HepG2 (cell line): Measurements from ENCODE around the gene SNPH. TPM values are rescaled to one million over a fixed set of nuclear protein-coding genes. Genes with fewer than 3 reads are reported as not detected.

Experiments used
- ATAC-seq: fragments of 200-7000 bp; cut with Tn5 transposase; 3 replicates; pipeline ENCODE4 v1.9.1; 2020; ENCODE audit warnings: mild to moderate bottlenecking, moderate library complexity
- BruUV-seq: library from RNA; stranded (reverse); fragments of 400-500 nt; replicated peaks from 2 replicates; lab custom pipeline; 2021; lab: Mats Ljungman, UMichigan
- CTCF ChIA-PET: fragments of 300-600 bp; formaldehyde crosslinking; extraction: SDS; loops from one replicate; lab custom pipeline; 2021; ENCODE audit warnings: low total read pairs, inconsistent platforms, low intra/inter-chr PET ratio; lab: Yijun Ruan, JAX
- POLR2A ChIA-PET: fragments of 350-600 bp; sonication (Branson Sonifier 250); formaldehyde crosslinking; loops from one replicate; lab custom pipeline; 2020; ENCODE audit warnings: antibody characterized with exemption, inconsistent platforms; lab: Yijun Ruan, JAX
- DNase-seq: peaks from one replicate; pipeline ENCODE4 v3.0.0-alpha.2; 2015; ENCODE audit warnings: low spot score
- FAIRE-seq: peaks from 3 replicates; lab custom pipeline; 2011; peaks lifted over from hg19 to GRCh38; lab: Jason Lieb, UNC
- H2AFZ ChIP-seq: one replicate; pipeline ENCODE4 v1.6.1; 2011; ENCODE audit warnings: low read length, inconsistent platforms
- H3K27ac ChIP-seq: fragments of 300-600 bp; 3 replicates; pipeline ENCODE4 v1.8.0; 2011; ENCODE audit warnings: mixed run types, mild to moderate bottlenecking, mixed read lengths, low read length, inconsistent platforms; ENCODE audit not compliant: insufficient read depth; ENCODE audit errors: extremely low read length
- H3K27me3 ChIP-seq, 2 experiments: fragments of 200-600 bp in 1 of 2; 2 replicates in 1 of 2; 3 replicates in 1 of 2; pipeline versions ENCODE4 v1.6.0 to v1.8.0; 2011; ENCODE audit warnings: low read length in 2 of 2, mild to moderate bottlenecking in 2 of 2, moderate library complexity in 2 of 2, inconsistent platforms in 1 of 2; ENCODE audit not compliant: insufficient read depth in 2 of 2, control insufficient read depth in 1 of 2
- H3K36me3 ChIP-seq, 2 experiments: fragments of 200-600 bp in 1 of 2; replicated peaks in 1 of 2; 2 replicates in 1 of 2; 3 replicates in 1 of 2; pipeline versions ENCODE4 v1.5.1 to v1.8.0; 2011; ENCODE audit warnings: low read length in 2 of 2, inconsistent platforms in 1 of 2; ENCODE audit not compliant: insufficient read depth in 2 of 2, control insufficient read depth in 1 of 2
- H3K4me1 ChIP-seq: 2 replicates; pipeline ENCODE4 v1.5.1; 2012; ENCODE audit warnings: low read length, inconsistent platforms; ENCODE audit not compliant: insufficient read depth
- H3K4me2 ChIP-seq: 2 replicates; pipeline ENCODE4 v1.6.0; 2011; ENCODE audit warnings: low read depth, low read length, inconsistent platforms
- H3K4me3 ChIP-seq, 3 experiments: fragments of 200-600 bp in 1 of 3; sonication (generic), shearing (Covaris generic) in 1 of 3; replicated peaks in 1 of 3; 2 replicates each; pipeline ENCODE4 v1.5.1; 2011 to 2016; ENCODE audit warnings: low read length in 3 of 3, inconsistent platforms in 2 of 3, low read depth in 2 of 3, mild to moderate bottlenecking in 2 of 3, control low read depth in 1 of 3, mixed read lengths in 1 of 3; ENCODE audit not compliant: insufficient read depth in 1 of 3
- H3K79me2 ChIP-seq: one replicate; pipeline ENCODE4 v1.6.1; 2011; ENCODE audit warnings: low read length, inconsistent platforms; ENCODE audit not compliant: insufficient read depth
- H3K9ac ChIP-seq: 2 replicates; pipeline ENCODE4 v1.6.0; 2011; ENCODE audit warnings: mild to moderate bottlenecking, low read depth, low read length, inconsistent platforms; ENCODE audit not compliant: insufficient read depth
- H3K9me3 ChIP-seq: 2 replicates; pipeline ENCODE4 v1.5.1; 2012; ENCODE audit warnings: mild to moderate bottlenecking, low read length
- H4K20me1 ChIP-seq: 2 replicates; pipeline ENCODE4 v1.6.0; 2011; ENCODE audit warnings: inconsistent platforms, mild to moderate bottlenecking, low read length, moderate library complexity; ENCODE audit not compliant: insufficient read depth
- AGO2 ChIP-seq: fragments of 200-400 bp; formaldehyde crosslinking; optimal IDR thresholded peaks from 2 replicates; pipeline ENCODE3; 2017; ENCODE audit warnings: mild to moderate bottlenecking, low read depth, low read length, moderate library complexity
- ELF1 ChIP-seq: sonication (generic); formaldehyde crosslinking; IDR thresholded peaks from 2 replicates; pipeline ENCODE4 v1.4.0; 2020; ENCODE audit warnings: missing genetic modification reagents
- JUNB ChIP-seq: sonication (generic); formaldehyde crosslinking; IDR thresholded peaks from 2 replicates; pipeline ENCODE4 v1.8.0; 2022; ENCODE audit warnings: missing genetic modification reagents, mild to moderate bottlenecking, borderline replicate concordance
- MAFK ChIP-seq, 2 experiments: IDR thresholded peaks in 1 of 2; conservative IDR thresholded peaks in 1 of 2; 2 replicates each; pipeline ENCODE4 v1.6.1; 2011; ENCODE audit warnings: improper control_type of control experiment in 2 of 2, low read length in 2 of 2
- NFIB ChIP-seq: sonication (generic); formaldehyde crosslinking; IDR thresholded peaks from 2 replicates; pipeline ENCODE4 v1.9.0; 2021; ENCODE audit warnings: missing genetic modification reagents, mild to moderate bottlenecking, borderline replicate concordance
- PITX1 ChIP-seq: sonication (generic); formaldehyde crosslinking; IDR thresholded peaks from 2 replicates; pipeline ENCODE4 v1.5.1; 2020; ENCODE audit warnings: mild to moderate bottlenecking, missing genetic modification reagents
- POLR2A ChIP-seq, 2 experiments: IDR thresholded peaks; 2 replicates each; pipeline ENCODE4 v1.6.1; 2011; ENCODE audit warnings: low read depth in 2 of 2, low read length in 2 of 2, mild to moderate bottlenecking in 1 of 2, moderate library complexity in 1 of 2; ENCODE audit not compliant: insufficient read depth in 1 of 2
- POLR2G ChIP-seq: fragments of 200-400 bp; formaldehyde crosslinking; IDR thresholded peaks from 2 replicates; pipeline ENCODE4 v1.6.1; 2018; ENCODE audit warnings: mild to moderate bottlenecking, low read depth, low read length, moderate library complexity
- TBX2 ChIP-seq: sonication (generic); formaldehyde crosslinking; IDR thresholded peaks from 2 replicates; pipeline ENCODE4 v1.5.0; 2020; ENCODE audit warnings: missing genetic modification reagents, mild to moderate bottlenecking, borderline replicate concordance
- ZBTB38 ChIP-seq: sonication (generic); formaldehyde crosslinking; IDR thresholded peaks from 2 replicates; pipeline ENCODE4 v1.5.1; 2020; ENCODE audit warnings: mild to moderate bottlenecking, missing genetic modification reagents
- ZNF496 ChIP-seq: sonication (generic); formaldehyde crosslinking; IDR thresholded peaks from 2 replicates; pipeline ENCODE4 v1.8.1; 2023; ENCODE audit warnings: mild to moderate bottlenecking, moderate library complexity, missing genetic modification reagents; ENCODE audit not compliant: insufficient replicate concordance
- ZNF674 ChIP-seq: sonication (generic); formaldehyde crosslinking; IDR thresholded peaks from 2 replicates; pipeline ENCODE4 v1.5.0; 2020; ENCODE audit warnings: low read depth, mild to moderate bottlenecking, missing genetic modification reagents
- ZNF7 ChIP-seq: IDR thresholded peaks from 2 replicates; pipeline ENCODE4 v1.6.1; 2016; ENCODE audit warnings: missing biosample characterization, missing genetic modification reagents
- WGBS: methylation state at CpG from one replicate; pipeline ENCODE4 v1.1.6; 2017; ENCODE audit warnings: low lambda C conversion rate; 5-methylcytosine and 5-hydroxymethylcytosine counted together
- in situ Hi-C: cut with HindIII; loops from 2 replicates; pipeline ENCODE4 v1.10.0; 2017; ENCODE audit warnings: low pct_unique_long_range_greater_than_20kb; ENCODE audit not compliant: extremely low pct_ligation_motif_present
- intact Hi-C: fragments of 100-400 bp; cut with micrococcal nuclease; formaldehyde crosslinking; loops from one replicate; pipeline ENCODE4 v1.10.0; 2022; ENCODE audit not compliant: unreplicated experiment
- polyA plus RNA-seq, 8 experiments: library from polyadenylated mRNA; depleted of rRNA in 3 of 8; stranded (reverse) in 7 of 8; unstranded in 1 of 8; fragments of >200 nt; fragmentation: Illumina TruSeq in 4 of 8; extraction: Trizol in 4 of 8; gene quantifications; 2 replicates each; pipeline versions ENCODE4 v1.2.1 to v1.2.3, GENCODE V29; 2011 to 2016; ENCODE audit warnings: low read depth in 4 of 8, missing spikeins in 1 of 8, mixed read lengths in 1 of 8; ENCODE audit not compliant: insufficient read depth in 1 of 8
- total RNA-seq, 5 experiments: library from RNA; depleted of rRNA; stranded (reverse); fragments of >200 nt; fragmentation: Illumina TruSeq; extraction: Trizol; gene quantifications; 2 replicates each; pipeline ENCODE4 v1.2.3, GENCODE V29; 2016; ENCODE audit warnings: low read depth in 1 of 5
- TF ChIP-seq, protein P1 (sequence below): sonication (generic); formaldehyde crosslinking; IDR thresholded peaks from 2 replicates; pipeline ENCODE4 v1.5.0; 2020; ENCODE audit warnings: missing genetic modification reagents
- TF ChIP-seq, protein P2 (sequence below): sonication (generic); formaldehyde crosslinking; IDR thresholded peaks from 2 replicates; pipeline ENCODE4 v1.8.0; 2022; ENCODE audit warnings: missing genetic modification reagents, low read depth, mild to moderate bottlenecking, borderline replicate concordance

Gene SNPH
- total and polyA plus RNA-seq, 2 of the 13 experiments (the other 11 are each of a cell fraction or from before 2014, with no cell fraction given): 0.09 TPM; not detected in 1

- TF ChIP-seq ELF1 (CRISPR knock-in tag): no peak
- TF ChIP-seq POLR2A (IDR thresholded peaks at IDR 0.05; ENCODE audit: insufficient read depth in 1 of 2, low read depth in 2 of 2, low read length in 2 of 2): 0 out of 4 replicates have a peak, but pooled peaks of 1 of the 2 experiments have one; percentile 16
- peak; percentile 40; the same call in 1 of the 2 replicates for TF ChIP-seq JUNB (CRISPR knock-in tag)
- TF ChIP-seq AGO2: no peak
Observed at GRCh38 chr20:1331801-1332453, 65.8 kb downstream of the SNPH start (continued).

DNA sequence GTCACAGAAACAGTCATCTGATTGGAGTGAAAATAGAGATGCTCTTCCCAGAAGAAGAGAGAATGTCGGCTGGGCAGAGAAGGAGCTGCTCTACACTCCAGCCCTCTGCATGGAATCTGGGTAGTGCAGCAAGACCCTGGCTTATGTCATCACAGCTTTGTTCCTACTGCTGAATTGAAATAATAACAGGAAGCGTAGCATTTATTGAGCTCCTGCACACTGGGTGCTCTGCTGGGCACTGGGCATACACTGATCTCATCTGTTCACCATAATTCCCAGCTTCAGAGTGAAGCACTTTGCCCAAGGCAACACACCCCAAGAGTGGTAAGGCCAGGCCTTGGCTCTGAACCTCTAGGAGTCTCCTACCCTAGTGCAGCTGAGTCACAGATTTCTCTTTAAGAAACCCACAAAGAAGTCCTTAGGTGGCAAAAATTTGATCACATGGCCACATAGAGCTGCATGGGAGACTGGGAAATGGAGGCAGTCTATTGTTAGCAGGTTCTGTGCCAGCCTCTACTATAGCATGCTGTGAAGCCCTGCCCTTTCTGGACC lies 66.7 kb downstream of the SNPH start:
- peaks cover 49% of the 10 kb centered on the region for H3K4me1 ChIP-seq
- intact Hi-C loops: no loop called here
- ATAC-seq: no peak
- no peak overlapping the region for H2AFZ ChIP-seq
- no peak overlapping the region for H3K9ac ChIP-seq
- CTCF ChIA-PET: no interaction called here
- TF ChIP-seq TBX2 (CRISPR knock-in tag): no peak
- TF ChIP-seq MAFK (conservative IDR thresholded peaks at IDR 0.05 in 1 of 2, IDR thresholded peaks at IDR 0.05 in 1 of 2; ENCODE audit: low read length in 2 of 2): peak in 1 of 2 experiments; percentile 36; a peak in 2 of 4 replicates
- TF ChIP-seq ZBTB38 (CRISPR knock-in tag): no peak
- TF ChIP-seq ZNF7 (CRISPR knock-in tag): no peak
- no peak for TF ChIP-seq PITX1 (CRISPR knock-in tag)
- TF ChIP-seq, protein P1, sequence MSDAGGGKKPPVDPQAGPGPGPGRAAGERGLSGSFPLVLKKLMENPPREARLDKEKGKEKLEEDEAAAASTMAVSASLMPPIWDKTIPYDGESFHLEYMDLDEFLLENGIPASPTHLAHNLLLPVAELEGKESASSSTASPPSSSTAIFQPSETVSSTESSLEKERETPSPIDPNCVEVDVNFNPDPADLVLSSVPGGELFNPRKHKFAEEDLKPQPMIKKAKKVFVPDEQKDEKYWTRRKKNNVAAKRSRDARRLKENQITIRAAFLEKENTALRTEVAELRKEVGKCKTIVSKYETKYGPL: no peak
- TF ChIP-seq ZNF496 (CRISPR knock-in tag): no peak
- TF ChIP-seq ZNF674: no peak
- TF ChIP-seq NFIB: no peak
- TF ChIP-seq, protein P2, sequence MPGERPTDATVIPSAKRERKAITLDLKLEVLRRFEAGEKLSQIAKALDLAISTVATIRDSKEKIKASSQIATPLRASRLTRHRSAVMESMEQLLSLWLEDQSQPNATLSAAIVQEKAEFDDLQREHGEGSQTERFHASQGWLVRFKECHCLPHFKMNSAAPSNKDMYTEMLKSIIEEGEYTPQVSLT (CRISPR knock-in tag): no peak
- 0 out of 2 replicates have a peak, but pooled peaks have one; percentile 33 for TF ChIP-seq POLR2G
- TF ChIP-seq, all 625 proteins: peak for 2
- WGBS: 82% methylated on average over 2 of the region's 2 CpGs
- H3K4me3 ChIP-seq: no peak overlapping the region
- peaks cover 24% of the 10 kb centered on the region for H3K79me2 ChIP-seq
- H3K36me3 ChIP-seq: peaks cover 8 to 13% of the 10 kb centered on the region in 2 experiments; a peak in 3 of 5 replicates
- POLR2A ChIA-PET: no interaction called here
- no peak overlapping the region for H3K27ac ChIP-seq
- in situ Hi-C loops: no loop called here
- H4K20me1 ChIP-seq: peaks cover 9% of the 10 kb centered on the region; the same call in 1 of the 2 replicates
- no peak for DNase-seq
- no peak overlapping the region for H3K4me2 ChIP-seq
- H3K27me3 ChIP-seq: no peaks in the 10 kb centered on the region
- no peaks in the 10 kb centered on the region for H3K9me3 ChIP-seq
- no peak for FAIRE-seq
- no TSS peak for BruUV-seq
